ENCODE measurements around the gene RASA3.

- TF ChIP-seq, protein P1, sequence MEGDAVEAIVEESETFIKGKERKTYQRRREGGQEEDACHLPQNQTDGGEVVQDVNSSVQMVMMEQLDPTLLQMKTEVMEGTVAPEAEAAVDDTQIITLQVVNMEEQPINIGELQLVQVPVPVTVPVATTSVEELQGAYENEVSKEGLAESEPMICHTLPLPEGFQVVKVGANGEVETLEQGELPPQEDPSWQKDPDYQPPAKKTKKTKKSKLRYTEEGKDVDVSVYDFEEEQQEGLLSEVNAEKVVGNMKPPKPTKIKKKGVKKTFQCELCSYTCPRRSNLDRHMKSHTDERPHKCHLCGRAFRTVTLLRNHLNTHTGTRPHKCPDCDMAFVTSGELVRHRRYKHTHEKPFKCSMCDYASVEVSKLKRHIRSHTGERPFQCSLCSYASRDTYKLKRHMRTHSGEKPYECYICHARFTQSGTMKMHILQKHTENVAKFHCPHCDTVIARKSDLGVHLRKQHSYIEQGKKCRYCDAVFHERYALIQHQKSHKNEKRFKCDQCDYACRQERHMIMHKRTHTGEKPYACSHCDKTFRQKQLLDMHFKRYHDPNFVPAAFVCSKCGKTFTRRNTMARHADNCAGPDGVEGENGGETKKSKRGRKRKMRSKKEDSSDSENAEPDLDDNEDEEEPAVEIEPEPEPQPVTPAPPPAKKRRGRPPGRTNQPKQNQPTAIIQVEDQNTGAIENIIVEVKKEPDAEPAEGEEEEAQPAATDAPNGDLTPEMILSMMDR (IDR thresholded peaks at IDR 0.05), result no peak
- TF ChIP-seq POLR2A (IDR thresholded peaks at IDR 0.05) (no peak), EP300 (IDR thresholded peaks at IDR 0.05; ENCODE audit: low read depth) (no peak), POLR2AphosphoS5 (IDR thresholded peaks at IDR 0.05) (no peak)
These were observed 157.0 kb downstream of the RASA3 start for GRCh38 chr13:113975416-113975815.

All from transverse colon (tissue), 4 donors.